ENCODE data around the gene VPS50.
"Not testable (repeated sequence)": the region's sequence is repeated elsewhere in the genome, so short reads cannot be mapped to it uniquely, and the experiment has no call there.

VPS50 gene

DNA sequence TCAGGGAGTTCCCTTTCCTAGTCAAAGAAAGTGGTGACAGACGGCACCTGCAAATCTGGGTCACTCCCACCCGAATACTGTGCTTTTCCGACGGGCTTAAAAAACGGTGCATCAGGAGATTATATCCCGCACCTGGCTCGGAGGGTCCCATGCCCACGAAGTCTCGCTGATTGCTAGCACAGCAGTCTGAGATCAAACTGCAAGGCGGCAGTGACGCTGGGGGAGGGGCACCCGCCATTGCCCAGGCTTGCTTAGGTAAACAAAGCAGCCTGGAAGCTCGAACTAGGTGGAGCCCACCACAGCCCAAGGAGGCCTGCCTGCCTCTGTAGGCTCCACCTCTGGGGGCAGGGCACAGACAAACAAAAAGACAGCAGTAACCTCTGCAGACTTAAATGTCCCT, 110.0 kb downstream of the VPS50 start:
- not testable (repeated sequence) for DNase-seq

DNA sequence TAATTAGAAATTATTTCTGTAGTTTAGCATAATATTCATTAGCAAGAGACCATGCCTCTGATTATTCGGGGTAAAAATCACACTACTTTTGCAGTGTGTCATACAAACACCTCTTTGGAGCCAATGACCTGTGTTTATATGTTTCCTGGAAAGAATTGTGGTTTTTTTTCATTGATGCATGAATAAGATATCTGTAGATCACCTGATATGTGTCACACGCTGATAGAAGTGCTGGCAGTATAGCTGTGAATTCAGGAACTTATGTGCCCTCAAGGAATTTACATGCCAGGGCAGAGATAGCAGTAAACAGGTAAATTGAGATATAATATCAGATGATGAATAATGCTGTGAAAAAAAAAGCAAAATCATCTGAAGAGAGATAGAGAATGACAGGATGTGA, 118.2 kb downstream of the VPS50 start:
- no peak for DNase-seq

DNA sequence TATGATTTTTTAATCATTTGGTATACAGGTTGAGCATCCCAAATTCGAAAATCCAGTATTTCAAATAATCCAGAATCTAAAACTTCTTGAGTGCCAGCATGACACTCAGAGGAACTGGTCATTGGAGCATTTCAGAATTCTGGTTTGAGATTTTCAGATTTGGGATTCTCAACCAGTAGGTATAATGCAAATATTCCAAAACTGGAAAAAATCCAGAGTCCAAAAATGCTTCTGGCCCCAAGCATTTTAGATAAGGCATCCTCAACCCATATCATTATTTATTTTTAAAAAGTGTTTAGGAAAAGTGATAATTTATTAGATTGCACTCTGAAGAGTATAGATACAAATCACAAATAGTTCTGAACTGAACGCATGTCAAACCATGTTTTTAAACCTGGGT, 120.7 kb downstream of the VPS50 start:
- no peak for DNase-seq

DNA sequence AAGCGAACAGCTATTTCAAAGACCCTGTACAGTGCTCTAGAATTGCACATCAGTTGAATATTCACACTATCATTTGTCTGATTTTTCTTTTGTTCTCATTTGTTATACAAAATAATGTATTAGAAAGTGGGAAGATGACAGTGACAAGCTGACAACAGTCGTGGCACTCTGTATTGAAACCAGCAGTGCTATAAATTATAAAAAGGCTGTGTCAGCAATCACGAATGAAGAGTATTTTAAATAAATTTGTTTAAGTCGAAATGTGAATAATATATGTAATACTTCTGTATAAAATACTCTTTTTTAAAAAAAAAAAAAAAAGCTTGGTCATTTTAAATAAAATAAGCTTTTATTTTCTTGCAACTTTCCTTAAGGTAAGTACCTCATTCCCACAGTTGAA, 122.6 kb downstream of the VPS50 start:
- DNase-seq: no peak

DNA sequence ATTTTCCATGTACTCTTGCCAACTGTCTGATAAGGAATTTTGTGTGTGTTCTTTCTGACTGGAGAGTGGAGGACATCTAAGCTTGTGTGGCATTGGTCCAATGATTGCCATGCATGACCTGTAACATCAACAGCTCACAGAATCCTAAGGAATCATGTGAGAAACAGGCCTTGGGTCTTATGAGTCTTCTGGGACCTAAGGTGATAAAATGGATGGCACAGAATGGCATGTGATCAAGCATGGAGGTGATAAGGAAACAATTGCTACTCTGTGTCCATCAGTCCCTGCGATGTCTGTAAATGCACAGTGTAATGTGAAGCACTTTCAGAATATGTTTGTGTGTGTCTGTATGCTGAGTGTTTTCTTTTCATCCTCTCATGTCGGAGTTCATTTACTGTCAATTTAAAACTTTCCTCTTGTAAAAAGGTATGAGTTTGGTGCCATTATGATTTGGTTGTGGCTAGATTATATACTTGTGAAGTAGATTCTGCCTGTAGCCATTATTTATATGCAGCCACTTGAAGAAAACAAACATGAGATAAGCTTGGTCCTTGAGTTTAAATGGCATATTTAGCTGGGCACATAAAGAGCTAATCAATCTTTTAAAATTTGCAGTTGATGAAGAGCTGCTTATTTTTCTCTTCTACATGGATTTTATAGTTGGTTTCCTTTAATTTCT, 127.5 kb downstream of the VPS50 start:
- DNase-seq: no peak

DNA sequence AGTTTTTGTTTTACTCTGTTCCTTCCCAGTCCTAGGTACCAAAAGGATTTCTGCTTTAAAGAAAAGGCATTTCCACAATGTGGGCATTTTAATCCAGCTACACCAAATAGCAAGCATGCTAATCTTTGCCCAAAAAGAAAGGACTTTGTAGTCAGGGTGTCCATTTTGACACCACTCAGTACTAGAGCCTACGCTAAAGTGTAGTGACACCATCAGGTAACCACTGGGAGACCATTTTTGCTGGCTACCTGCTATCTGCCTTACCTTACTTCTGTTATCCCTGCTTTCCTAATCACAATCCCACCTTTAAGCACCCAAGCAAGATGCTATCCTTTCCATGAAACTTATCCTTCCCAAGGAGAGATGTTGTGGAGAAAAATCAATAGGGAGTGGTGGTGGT, 129.7 kb downstream of the VPS50 start:
- no peak for DNase-seq

DNA sequence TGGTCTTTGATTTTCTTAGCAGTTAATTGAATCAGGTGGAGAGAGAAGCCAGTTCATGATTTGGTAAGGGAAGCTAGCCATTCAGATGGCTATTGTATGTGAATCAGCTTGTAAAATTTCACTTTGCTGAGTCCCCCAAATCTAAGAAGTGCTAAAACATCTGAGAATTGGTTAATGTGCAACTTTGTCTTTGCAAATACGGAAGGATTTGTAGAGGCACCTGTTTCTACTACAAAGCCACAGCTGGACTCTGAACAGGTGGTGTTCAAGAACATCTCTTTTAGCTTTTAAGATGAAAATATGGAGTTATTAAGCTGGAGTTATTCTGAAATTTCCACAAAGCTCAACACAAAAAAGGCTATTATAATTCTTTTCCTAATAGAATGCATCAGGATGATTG, 132.6 kb downstream of the VPS50 start:
- no peak for DNase-seq

DNA sequence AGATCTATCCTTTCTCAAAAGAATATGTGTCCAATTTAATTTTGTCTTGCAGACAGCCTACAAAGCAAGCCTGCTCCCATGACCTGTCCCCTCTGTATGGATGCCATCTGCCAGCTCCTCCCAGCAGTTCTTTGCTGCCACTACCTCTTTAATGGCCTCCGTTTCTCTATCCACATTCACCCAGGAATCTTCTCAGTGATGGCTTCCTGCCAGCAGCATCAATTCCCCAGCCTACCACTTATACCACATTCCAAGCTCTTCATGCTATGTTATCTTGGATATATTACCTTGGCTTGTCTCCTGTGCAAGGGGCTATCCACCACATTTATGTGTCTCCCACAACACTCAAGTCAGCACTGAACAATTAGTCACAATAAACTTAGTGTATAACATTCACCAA, 133.2 kb downstream of the VPS50 start:
- no peak for DNase-seq

DNA sequence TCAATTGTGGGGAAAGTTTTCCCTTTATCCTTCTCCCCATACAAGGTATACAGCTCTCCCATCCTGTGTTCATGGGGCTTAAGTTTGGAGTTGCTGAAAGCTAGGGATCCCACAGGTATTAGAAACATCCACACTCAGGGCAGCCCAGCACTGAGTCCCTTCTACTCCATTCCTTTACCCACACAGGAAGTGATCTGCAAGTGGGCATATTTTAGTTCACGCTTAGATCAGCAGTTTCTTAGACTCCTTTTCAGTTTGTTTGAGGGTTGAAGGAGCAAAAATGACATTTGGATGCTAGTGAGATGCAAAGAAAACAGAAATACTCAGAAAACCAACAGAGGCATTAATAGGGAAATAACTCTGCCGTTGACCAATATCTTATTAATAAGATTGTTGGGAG, 134.7 kb downstream of the VPS50 start:
- no peak for DNase-seq

DNA sequence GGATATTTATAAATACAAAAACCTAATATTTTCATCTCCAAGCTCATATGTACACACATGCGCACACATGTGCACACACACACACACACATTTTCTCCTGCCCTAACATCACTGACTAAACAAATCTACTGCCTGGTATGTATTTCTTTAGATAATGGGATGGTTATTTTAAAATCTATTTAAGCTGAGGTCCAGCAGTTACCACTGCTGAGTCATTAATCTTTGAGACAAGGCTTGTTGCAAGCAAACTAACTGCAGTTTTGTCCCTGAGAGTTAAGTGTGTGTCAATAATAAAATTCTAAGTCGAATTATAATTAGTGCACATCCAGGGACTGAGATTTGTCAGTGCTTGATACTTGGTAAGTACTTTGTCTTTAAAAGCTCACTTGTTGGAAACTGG, 135.1 kb downstream of the VPS50 start:
- DNase-seq: no peak

DNA sequence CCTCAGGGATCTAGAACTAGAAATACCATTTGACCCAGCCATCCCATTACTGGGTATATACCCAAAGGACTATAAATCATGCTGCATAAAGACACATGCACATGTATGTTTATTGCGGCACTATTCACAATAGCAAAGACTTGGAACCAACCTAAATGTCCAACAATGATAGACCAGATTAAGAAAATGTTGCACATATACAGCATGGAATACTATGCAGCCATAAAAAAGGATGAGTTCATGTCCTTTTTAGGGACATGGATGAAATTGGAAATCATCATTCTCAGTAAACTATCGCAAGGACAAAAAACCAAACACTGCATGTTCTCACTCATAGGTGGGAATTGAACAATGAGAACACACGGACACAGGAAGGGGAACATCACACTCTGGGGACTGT, 138.8 kb downstream of the VPS50 start:
- DNase-seq: not testable (repeated sequence)

DNA sequence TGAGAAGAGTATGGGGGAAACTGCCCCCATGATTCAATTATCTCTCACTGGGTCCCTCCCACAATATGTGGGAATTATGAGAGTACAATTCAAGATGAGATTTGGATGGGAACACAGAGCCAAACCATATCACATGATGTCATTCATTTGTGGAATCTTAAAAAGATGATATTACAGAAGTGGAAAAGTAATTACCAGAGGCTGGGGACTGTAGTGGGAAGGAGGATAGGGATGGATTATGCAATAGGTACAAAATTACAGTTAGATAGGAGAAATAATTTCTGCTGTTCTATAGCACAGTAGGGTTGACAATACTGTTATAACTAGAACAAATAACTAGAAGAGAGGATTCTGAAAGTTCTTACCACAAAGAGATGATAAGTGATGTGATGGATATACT, 141.4 kb downstream of the VPS50 start:
- DNase-seq: no peak

DNA sequence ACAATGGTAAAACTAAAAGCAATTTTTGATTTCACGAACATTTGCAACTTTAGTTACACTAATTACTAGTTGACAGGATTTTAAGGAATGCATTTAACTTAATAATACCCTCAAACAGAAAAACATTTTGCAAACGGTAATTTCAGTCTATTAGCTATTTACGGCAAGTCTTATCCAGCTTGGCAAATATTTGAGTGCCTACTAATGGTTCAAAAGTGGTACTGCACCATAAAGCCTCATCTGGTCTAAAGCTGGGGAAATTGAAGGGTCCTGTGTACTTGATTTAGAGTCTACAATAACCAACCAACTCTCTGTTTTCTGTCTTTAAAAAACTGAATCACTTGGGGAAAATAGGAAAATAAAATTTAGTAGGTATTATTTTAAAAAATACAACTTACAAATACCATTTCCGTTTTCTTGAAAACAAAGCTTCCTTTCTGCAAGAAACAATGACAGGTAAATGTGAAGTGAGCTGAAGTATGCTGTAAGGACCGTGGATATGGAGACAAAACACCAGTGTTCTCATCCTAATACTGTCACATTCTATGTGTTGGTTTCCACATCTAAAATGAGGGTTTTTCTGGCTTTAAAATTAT, 142.3 kb downstream of the VPS50 start:
- peak in 1 of 2 donors; percentile 22 for DNase-seq

DNA sequence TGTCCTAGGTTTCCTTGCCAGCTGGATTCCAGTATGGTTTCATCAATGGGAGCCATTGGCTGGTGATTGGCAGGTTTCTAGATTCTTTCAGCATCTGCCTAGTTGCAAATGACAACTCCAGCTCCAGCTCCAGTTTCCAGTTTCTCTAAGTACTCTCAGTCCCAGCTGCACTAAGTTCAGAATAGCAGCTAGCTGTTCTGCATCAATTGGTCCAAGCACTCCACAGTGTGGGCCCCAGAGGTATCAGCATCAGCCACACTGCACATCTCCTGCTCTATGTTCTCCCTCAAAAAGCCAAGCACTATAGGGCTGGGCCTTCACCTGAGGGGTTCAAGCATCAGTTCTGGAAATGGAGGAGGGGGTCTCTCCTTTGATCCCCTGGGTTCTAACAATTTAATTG, 143.4 kb downstream of the VPS50 start:
- no peak for DNase-seq

DNA sequence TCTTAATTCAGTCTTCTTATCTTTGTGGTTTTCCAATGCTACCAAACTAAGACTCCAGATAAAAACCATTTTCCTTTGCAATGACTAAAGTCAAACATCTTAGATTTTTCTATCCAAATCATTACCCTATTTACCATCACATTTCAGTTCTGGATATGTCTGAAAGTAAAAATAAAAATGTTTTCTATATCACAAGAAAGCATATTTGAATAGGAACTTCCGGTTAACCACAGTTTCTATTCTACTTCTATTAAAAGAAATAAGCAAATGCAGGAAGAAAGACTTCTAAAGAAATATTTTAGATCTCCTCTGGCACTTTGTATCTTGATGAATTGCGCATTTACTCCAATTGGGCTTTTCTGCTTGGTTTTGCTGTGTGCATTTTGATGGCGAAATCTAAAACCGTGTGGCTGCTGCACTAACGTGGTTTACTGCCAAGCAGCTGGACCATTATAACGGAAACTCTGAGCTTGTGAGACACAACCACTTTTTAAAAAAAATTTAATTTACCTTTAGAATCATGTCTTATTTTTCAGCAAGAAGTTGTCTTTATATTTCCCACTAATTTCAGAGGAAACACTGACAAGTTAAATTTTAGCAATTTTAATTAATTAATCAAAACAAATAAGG, 146.1 kb downstream of the VPS50 start:
- DNase-seq: no peak

DNA sequence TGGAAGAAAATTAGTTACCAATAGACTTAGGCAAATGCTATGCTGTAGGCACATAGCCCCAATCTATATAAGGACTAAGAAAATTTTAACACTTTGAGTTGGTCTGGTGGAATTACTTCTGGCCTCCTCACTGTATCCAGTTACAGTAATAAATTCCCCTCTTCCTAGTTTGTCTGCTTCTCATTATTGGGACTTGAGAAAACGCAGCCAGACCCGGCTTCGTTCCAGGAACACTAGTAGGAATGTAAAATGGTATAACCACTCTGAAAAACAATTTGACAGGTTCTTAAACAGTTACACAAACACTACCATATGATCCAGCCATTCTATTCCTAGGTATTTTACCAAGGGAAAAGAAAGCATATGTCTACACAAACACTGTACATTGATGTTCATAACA, 150.2 kb downstream of the VPS50 start:
- DNase-seq: no peak

DNA sequence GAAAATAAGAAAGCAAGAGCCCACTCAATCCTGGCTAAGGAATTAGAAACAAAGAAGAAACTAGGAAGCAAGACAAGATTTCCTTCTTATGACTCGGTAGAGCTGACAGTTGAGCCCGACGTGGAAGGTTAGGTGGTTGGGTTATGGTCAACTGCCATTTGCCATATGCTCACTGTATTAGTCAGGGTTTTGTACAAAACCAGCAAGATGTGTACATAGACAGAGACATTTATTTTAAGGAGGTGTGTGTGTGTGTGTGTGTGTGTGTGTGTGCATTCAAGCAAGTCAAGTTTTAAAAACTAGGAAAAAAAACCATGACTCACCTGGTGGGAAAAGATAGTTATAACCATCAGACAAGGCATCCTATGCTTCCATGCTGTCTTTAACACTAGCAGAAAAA, 158.5 kb downstream of the VPS50 start:
- DNase-seq: no peak

DNA sequence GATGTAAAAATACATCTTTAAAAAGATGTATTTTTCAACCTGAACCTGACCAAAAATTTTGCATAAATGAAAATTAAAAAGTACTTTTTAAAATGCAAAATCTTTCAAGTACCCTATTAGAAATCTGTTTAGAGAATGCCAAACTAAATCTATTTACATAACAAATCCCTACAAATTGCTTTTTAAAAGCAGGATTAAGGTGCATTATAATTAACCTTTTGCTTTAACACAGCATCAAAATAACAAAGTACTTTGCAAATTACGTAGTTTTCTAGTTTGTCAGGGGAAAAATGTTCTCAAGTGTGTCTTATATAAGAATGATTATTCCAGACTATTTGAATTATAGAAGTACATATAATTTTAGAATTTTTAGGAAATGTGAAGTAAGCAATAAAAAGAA, 160.8 kb downstream of the VPS50 start:
- DNase-seq: no peak

DNA sequence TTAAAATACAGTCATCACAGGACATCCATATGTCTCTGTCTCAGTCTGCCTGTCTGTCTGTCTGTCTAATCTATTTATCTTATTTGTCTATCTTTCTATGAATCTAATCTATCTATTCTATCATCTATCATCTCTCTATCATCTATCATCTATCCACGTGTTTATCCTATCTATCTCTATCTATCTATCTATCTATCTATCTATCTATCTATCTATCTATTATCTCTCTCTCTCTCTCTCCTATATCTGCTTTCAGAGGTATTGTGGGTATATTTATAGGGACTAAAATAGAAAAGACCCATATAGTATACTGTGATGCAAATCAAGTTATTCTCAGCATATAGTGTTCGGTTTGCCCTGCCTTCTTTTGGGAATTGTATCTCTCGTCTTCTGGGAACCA, 167.5 kb downstream of the VPS50 start:
- DNase-seq: no peak

DNA sequence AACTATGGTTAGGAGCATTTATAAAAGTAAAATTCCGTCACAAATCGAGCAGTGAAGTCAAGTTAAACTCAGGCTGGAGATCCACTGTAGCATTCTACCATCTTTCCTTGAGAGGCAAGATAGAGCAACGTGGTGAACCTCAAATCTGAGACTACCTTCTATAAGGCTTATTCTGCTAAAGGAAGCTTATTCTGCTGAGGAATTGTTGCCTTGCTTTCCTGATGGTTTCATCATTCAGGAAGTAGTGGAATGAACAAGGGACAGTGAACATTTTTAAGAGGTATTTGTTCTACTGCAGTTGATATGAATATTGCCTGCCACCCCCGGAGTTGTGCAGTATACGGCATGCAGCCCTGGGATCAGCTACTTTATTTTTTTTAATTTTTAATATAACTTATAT, 170.8 kb downstream of the VPS50 start:
- no peak for DNase-seq

DNA sequence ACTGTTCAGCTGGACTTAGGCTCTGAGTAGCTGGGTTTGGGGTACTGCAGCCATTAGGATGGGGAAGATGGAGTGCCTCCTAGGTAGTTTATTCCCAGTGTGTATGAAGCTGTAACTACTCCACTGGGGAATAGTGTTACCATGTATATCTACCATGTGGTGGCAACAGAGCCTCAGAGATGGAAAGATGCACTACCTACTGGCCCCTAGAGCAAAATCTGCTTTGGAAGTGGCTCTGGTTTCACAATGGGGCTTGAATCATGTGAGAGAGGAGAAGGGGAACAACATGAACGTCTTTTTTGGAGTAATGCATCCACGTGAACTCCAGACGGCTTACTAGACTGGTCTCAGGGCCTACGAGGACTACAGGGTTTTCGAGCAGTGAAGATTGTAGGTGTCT, 175.1 kb downstream of the VPS50 start:
- no peak for DNase-seq

DNA sequence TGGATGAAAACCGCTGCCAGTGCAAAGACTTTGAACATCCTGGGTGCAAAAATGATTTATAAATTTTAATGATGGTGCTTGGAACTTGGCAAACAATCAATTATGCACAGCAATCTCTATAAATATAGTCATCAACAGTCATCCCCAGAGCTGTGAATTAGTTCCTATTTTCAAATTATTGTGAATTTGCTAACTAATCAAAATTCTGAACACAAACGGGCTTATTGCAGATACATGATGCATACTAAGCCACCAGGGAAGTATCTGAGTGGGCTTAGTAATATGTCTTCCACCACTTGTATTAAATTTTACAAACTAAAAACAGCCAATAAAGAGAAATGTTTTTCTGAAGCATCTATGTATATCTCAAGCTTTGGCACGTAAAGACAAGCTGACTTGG, 177.2 kb downstream of the VPS50 start:
- DNase-seq: no peak
